GM19468 (cell line): Measurements from ENCODE around the gene BSG.
"Not testable (repeated sequence)": the region's sequence is repeated elsewhere in the genome, so short reads cannot be mapped to it uniquely, and the experiment has no call there.

ENCODE experiments used
- ATAC-seq: cut with Tn5 transposase; IDR thresholded peaks from one replicate; pipeline ENCODE4 v1.9.1; 2021; ENCODE audit warnings: mild to moderate bottlenecking, moderate library complexity, moderate number of reproducible peaks; ENCODE audit not compliant: unreplicated experiment; ENCODE audit errors: extremely low read depth

Gene BSG

DNA sequence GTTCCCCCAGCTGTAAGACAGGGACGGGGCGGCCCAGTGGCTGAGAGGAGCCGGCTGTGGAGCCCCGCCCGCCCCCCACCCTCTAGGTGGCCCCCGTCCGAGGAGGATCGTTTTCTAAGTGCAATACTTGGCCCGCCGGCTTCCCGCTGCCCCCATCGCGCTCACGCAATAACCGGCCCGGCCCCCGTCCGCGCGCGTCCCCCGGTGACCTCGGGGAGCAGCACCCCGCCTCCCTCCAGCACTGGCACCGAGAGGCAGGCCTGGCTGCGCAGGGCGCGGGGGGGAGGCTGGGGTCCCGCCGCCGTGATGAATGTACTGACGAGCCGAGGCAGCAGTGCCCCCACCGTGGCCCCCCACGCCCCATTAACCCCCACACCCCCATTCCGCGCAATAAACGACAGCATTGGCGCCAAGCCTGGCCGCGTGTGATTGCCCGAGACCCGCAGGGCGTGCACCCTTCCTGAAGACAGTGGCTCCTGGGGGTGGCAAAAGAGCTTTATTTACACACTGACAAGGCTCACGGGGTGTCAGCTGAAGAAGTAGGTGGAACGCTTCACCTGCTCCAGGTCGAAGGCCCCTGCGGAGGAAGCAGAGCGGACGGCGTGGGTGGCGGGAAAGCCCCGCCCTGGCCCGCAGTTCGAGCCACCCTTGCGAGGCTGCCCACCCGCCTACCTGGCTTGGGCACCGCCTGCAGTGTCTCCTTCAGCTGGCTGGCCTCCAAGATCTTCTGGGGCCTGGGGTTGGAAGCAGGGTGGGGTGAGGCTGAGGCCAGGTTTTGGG lies 44.5 kb downstream of the BSG start:
- ATAC-seq = no peak

DNA sequence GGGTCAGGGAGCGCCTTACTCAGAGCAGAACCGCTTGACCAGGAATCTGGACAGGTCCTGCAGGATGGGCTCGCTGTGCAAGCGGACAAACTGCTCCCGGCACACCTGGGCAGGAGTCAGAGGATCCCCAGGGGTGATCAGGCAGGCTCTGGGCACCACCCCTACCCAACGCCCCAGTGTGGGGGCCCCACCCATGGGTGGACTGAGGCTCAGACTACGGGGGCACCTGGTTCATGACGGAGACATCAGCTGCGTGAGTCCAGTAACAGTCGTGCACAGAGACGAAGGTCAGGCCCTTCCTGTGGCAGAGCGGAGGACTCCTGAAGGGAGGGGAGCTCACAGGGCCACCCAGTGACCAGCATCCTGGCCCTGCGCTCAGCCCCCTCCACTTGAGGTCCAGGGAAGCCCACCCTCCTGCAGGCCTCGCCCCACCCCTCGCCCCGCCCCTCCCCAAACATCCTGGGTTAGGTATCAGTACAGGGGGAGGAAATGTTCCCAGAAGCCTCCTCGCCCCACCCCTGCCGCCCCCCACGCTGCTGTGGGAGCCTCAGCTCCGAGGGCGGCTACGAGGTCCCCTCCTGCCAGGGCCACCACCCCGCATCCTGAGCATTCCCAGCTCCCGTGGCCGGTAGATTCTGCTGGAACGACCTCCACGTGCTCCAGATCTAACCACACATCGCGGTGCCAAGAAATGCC lies 45.3 kb downstream of the BSG start:
- no peak for ATAC-seq

DNA sequence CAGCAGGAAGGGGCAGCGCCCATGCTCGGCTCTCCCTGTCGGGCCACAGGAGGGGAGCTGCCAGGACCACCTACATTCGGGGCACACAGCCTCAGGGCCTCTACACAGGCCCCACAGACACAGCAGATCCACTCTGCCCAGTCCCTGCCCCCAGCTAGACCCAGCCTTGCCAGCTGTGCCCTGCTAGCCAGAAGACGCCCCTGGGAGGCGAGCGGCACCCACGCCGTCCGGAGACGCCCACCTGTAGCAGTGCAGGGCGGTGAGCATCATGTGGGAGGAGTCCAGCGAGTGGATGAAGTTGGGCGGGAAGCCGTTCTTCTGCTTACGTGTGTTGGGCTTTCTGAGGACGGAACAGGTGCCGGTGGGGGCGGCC lies 45.8 kb downstream of the BSG start:
- no peak for ATAC-seq

DNA sequence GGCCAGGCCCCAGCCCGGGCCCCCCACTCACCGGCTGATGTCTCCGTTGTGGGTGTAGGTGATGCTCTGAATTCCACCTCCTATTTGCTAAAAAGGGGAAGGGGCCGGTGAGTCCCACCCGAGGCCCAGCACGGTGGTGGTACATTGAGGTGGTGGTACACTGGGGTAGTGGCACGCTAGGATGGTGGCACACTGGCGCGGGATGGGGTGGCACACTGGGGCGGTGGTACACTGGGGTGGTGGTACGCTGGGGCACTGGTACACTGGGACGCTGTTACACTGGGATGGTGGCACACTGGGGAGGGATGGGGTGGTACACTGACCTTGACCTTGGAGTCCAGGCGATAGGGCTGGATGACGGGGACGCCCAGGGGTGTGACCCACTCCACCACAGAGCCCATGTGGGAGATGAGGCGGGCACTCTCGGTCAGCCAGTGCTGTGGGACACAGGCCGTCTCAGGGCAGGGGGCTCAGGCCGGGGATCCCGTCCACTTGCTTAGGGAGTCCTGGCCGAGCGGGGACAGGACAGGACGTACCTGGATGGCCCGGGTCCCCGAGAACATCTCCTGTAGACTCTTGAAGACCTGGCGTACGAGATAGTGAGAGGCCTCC lies 46.4 kb downstream of the BSG start:
- ATAC-seq = no peak

DNA sequence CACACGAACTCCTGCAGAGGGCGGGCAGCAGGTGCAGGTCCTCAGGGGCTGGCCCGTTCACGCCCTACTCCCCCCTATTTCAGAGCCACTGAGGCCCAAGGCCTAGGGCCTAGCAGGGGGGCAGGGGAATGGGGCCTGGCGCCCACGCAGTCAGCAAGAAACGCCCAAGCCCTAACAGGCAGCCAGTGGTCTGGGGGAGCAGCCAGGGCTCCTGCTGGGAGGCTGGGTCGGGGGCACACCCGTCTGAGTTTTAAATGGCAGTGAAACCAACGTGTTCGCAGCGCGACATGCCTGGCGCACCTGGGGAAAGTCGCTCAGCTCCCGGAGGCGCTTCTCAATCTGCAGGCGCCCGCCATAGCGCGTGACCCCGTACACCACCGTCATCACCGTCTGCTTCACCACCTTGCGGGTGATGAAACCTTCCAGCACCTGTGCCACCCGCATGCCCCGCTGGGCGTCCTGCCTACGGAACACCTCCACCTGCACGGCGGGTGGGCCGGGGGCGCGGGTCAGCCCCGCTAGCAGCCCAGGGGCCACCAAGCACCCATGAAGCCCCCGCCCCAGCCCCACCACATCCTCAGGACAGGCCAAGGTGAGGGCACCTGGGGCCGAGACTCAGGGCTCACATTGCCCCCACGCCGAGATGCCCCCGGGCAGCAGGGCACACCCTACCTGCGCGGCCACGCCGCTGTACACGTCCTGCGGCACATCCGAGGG lies 47.0 kb downstream of the BSG start:
- no peak for ATAC-seq

DNA sequence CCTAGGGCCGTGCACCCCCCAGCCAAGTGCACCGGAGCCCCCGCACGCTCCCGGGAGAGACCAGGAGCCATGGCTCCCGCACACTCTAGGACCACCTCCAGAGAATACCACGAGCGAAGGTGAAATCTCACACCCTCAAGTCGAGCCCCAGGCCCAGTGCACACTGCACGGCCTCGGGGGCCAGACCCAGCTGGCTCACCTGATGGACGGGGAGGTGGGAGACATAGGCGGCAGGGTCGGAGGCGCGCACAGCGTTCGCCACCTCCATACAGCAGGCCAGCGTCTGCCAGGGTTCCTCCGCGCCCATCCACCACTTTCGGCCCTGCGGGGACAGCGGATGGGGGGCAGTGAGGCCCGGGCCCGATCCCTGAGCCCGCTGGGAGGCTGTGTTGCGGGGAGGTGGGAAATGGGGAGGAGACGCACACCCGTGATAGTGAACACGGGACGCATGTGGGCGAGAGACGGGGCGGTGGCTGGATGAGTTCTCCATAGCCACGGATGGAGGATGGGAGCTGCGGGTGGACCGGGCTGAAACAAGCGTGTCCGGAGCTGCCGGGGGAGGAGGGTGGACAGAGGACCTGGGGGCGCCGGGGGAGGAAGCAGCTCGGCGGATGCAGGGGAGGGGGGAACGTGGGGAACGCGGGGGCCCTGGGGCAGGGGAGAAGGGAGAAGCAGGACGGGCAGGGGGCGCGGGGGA lies 47.9 kb downstream of the BSG start:
- ATAC-seq = no peak

DNA sequence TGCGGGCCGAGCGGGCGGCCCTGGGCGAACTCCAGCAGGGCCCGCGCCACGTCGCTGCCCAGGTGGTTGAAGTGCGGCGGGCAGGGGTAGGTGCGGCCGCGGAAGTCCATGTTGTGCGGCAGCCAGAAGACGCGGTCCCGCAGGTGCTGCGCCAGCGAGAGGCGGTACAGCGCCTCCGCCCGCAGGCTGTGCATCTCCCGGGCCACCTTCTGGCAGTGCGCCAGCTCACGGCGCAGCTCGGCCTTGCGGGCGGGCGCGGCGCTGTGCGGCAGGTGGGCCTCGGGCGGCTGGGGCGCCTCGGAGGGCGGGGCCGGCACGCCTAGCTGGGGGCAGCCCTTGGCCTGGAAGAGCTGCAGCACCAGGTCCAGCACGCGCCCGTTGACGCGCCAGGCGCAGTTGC lies 48.8 kb downstream of the BSG start:
- not testable (repeated sequence) for ATAC-seq

DNA sequence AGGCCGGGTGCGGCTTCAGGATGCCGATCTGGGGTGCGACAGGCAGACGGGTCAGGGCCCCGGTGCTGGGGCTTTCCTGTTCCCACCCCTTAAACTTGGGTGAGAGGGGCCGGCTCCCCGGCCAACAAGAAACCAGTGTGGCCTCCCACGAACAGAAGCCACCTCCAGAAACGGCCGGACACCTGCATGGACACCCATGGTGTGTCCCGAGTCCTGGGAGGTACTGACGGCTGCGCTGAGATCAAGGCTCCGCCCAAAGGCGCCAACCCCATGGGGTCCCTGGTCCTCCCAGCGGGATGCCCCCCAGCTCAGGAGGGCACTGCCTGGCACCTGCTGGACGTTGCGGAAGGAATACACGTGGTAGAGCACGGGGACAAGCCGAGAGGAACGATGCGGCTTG lies 49.4 kb downstream of the BSG start:
- ATAC-seq = no peak

DNA sequence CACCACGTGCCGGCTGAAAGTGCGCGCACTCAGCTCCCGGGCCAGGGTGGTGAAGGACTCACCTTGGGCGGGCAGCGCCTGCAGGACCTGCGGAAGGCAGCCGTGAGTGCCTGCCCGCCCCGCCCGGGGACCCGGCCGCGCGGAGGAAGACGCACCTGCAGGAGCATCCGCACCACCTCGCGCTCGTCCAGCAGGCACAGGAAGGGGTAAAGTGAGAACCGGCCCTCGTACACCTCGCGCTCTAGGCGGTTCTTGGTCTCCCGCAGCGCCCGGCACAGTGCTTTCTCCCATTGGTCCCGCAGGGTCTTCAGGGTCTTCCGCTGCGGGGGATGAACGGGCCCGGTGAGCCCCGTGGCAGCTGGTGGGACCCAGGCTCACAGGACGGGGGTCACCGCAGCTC lies 50.3 kb downstream of the BSG start:
- no peak for ATAC-seq

DNA sequence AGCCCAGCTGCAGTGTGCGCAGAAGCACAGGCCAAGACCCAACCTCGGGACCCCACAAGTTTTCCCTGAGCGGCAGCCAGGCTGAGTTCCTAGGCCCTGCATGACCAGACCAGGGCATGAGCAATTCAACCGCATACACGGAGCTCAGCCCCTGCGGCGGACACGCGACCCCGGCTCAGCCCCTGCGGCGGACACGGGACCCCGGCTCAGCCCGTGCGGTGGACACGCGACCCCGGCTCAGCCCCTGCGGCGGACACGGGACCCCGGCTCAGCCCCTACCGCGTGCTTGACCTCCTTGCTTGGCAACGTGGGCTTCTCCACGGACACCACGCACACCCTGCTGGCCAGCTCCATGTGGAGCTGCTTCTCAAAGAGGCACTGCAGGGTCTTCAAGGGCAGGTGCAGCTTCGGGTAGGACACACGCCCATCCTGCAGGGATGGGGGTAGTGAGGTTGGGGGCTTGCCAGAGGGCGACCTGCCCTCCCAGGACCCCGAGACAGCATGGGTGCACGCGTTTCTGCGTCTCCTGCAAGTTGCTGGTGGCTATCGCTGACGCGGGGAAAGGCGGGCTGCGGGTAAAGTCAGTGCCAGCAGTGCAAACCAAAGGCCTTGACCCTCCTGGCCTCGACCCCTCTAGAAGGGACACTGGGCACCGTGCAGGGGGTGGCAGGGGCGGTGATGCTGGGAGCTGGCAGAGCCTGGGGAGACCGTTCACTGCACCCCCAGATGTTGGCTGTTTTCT lies 51.0 kb downstream of the BSG start:
- ATAC-seq = no peak

DNA sequence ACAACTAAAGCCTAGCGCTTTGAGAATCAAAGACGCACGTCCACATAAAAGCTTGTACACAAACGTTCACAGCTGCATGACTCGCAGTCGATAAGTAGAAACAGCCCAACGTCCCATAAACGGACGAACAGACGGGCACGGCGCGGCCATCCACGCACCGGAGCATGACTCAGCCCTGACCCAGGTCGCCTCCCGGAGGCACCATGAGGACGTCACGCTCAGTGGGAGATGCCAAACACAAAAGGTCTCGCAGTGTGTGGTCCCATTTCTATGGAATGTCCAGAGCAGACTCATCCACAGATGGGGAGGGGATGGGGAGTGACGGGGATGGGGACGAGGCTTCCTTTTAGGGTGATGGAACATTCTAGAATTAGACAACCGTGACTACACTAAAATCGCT lies 51.6 kb downstream of the BSG start:
- ATAC-seq = no peak

DNA sequence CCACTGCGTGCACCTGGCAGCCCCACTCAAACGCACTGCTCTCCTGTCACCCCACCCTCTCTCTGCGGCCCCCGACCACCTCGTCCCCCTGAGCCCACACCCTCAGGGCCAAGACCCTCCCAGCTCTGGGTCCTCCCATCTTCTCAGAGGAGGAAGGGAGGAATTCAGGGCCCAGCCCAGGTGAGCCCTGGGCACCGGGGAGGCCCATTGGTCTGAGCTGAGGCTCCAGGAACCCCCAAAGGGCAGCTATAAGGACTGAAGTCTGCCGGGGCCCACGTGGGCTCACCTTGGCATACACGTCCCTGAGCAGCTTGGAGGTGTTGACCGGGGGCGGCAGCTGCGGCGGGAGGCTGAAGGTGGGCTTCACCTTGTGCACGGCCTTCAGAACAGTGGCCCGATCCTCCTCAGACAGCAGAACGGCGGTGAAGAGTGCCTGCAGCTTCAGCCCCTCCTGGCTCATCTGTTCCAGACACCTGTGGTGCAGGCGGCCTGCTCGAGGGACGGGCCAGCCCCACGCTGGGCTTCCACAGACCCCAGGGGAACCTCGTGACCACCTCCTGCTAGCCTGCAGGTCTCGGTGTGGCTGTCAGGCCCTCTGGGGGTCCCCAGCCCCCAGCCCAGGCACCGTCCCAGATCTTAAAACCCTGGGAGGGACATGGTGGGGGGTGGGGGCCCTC lies 52.2 kb downstream of the BSG start:
- no peak for ATAC-seq

DNA sequence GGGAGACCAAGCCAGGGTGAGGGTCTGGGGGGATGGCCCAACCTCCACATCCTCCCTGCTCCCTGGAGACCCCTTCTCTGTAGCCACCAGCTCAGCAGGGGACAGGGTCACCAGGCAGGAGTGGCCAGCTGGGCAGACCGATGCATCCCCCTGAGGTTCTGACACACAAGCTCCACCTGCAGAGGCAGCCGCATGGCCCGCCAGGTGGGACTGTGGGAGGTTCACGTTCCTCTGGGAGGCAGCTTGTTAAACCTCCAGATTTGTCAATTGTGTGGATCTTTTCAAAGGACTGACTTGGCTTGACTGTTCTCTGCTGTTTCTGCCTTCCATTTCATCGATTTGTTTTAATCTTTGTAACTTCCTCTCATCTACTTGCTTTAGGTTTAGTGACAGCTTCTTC lies 52.9 kb downstream of the BSG start:
- no peak for ATAC-seq

DNA sequence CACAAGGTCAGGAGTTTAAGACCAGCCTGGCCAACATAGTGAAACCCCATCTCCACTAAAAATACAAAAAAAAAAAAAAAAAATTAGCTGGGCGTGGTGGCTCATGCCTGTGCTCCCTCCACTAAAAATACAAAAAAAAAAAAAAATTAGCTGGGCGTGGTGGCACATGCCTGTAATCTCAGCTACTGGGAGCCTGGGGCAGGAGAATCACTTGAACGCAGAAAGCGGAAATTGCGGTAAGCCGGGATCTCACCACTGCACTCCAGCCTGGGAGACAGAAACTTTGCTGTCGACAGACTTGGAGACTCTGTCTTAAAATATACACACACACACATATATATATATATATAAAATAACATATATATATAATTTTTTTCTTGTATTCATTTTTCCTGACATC lies 54.2 kb downstream of the BSG start:
- ATAC-seq = not testable (repeated sequence)

DNA sequence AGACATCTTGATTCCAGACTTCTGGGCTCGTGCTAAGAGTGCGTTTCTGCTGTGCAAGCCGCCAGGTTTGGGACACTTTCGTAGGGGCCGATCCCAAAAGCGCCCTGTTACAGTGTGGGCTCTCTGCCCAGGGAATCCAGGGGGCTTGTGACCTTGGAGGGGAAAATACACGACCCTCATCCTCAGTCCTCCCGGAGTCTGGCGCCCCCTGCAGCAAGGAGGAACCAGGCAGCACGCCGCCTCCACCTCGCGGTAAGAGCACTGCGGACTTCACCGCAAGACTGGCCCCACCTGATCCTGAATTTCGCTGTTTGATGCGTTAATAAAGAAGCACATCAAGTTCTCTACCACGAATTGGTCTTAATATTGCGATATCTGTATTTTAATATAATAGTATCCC lies 55.8 kb downstream of the BSG start:
- ATAC-seq = no peak

DNA sequence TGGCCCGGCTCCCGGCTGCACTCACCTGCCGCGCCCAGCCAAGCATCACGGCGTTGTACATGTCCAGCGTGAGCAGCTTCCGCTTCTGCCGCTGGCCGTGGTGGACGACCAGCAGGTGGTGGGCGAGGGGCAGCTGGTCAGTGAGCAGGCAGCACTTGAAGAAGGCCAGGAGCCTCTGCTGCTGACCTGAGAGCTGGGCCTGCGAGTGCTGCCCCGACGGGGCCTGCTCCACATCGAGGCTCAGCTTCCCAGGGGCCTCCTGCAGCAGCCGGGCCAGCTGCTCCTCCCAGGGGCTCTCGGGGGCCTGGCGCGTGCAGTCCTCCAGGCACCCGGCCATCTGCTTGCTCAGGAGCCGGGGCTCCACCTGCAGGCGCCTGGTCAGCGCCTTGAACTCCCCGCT lies 57.1 kb downstream of the BSG start:
- ATAC-seq = not testable (repeated sequence)

DNA sequence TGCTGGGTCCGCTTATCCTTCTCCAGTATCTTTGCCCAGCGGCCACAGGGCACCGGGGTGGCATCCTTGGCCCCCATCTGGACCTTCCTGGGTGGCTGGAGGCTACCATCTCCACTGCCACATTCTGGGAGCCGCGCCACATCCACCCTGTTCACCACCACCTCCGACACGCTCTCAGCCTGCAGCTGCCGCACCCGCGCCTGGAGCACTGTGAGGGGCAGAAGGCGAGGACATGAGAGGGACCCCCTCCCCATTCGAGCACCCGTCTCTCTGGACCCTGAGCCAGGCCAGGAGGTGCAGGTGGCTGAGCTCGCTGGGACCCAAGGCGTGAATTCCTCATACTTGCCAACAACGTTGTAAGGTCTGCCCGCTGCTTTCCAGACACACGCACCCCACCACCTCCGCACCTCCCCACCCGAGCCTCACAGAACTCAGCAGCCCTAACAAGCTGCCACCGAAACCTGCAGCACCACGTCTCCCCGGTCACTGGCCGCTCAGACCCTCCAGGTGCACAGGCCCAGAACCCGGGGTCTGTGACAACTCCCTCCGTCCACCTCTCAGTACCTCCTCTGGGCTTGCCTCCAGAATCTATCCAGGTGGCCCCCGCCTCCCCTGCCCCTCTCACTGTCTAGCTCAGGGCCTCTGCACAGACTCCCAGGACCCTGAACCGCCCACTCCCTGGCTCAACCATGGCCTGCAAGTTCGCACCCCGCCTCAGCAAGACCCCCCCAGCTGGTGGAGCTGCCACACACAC lies 57.7 kb downstream of the BSG start:
- no peak for ATAC-seq

DNA sequence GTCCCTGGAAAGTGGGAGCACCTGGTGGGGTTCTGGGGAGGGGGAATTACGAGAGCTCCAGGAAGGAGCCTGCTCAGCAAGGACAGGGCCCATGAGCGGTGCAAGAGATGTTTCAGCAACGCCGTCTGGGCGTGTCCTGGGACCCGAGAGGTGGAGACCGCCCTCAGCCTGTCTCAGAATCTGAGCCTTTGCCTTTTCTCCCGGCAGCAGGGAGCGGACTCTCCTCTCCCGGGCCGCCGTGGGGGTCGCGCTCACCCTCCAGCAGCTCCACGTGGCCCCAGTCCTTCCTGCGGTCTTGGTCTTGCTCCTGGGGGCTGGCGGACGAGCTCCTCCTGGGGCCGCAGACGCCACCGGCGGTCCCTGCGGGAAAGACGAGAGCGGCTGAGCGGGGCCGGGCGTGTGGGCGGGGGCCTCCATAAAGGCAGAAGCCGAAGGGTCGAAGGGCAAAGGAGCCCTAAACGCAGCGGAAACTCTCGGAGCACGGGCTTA lies 60.2 kb downstream of the BSG start:
- ATAC-seq = no peak
